Measurements from ENCODE around the gene PRR18. TPM values are rescaled to one million over a fixed set of nuclear protein-coding genes. Genes with fewer than 3 reads are reported as not detected.

The PRR18 gene
- total and polyA plus RNA-seq, 2 of the 13 experiments (the other 11 are each of a cell fraction or from before 2014, with no cell fraction given) = 0.04 TPM

- no peak for TF ChIP-seq NFAT5 (CRISPR knock-in tag; IDR thresholded peaks at IDR 0.05)
- TF ChIP-seq HDAC6 (IDR thresholded peaks at IDR 0.05; ENCODE audit: low read depth, low read length) = no peak
- no peak for TF ChIP-seq ZNF83 (CRISPR knock-in tag; IDR thresholded peaks at IDR 0.05; ENCODE audit: borderline replicate concordance)
- TF ChIP-seq, protein P1, sequence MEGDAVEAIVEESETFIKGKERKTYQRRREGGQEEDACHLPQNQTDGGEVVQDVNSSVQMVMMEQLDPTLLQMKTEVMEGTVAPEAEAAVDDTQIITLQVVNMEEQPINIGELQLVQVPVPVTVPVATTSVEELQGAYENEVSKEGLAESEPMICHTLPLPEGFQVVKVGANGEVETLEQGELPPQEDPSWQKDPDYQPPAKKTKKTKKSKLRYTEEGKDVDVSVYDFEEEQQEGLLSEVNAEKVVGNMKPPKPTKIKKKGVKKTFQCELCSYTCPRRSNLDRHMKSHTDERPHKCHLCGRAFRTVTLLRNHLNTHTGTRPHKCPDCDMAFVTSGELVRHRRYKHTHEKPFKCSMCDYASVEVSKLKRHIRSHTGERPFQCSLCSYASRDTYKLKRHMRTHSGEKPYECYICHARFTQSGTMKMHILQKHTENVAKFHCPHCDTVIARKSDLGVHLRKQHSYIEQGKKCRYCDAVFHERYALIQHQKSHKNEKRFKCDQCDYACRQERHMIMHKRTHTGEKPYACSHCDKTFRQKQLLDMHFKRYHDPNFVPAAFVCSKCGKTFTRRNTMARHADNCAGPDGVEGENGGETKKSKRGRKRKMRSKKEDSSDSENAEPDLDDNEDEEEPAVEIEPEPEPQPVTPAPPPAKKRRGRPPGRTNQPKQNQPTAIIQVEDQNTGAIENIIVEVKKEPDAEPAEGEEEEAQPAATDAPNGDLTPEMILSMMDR (CRISPR knock-in tag; IDR thresholded peaks at IDR 0.05) = peak; percentile 84
- TF ChIP-seq, protein P2, sequence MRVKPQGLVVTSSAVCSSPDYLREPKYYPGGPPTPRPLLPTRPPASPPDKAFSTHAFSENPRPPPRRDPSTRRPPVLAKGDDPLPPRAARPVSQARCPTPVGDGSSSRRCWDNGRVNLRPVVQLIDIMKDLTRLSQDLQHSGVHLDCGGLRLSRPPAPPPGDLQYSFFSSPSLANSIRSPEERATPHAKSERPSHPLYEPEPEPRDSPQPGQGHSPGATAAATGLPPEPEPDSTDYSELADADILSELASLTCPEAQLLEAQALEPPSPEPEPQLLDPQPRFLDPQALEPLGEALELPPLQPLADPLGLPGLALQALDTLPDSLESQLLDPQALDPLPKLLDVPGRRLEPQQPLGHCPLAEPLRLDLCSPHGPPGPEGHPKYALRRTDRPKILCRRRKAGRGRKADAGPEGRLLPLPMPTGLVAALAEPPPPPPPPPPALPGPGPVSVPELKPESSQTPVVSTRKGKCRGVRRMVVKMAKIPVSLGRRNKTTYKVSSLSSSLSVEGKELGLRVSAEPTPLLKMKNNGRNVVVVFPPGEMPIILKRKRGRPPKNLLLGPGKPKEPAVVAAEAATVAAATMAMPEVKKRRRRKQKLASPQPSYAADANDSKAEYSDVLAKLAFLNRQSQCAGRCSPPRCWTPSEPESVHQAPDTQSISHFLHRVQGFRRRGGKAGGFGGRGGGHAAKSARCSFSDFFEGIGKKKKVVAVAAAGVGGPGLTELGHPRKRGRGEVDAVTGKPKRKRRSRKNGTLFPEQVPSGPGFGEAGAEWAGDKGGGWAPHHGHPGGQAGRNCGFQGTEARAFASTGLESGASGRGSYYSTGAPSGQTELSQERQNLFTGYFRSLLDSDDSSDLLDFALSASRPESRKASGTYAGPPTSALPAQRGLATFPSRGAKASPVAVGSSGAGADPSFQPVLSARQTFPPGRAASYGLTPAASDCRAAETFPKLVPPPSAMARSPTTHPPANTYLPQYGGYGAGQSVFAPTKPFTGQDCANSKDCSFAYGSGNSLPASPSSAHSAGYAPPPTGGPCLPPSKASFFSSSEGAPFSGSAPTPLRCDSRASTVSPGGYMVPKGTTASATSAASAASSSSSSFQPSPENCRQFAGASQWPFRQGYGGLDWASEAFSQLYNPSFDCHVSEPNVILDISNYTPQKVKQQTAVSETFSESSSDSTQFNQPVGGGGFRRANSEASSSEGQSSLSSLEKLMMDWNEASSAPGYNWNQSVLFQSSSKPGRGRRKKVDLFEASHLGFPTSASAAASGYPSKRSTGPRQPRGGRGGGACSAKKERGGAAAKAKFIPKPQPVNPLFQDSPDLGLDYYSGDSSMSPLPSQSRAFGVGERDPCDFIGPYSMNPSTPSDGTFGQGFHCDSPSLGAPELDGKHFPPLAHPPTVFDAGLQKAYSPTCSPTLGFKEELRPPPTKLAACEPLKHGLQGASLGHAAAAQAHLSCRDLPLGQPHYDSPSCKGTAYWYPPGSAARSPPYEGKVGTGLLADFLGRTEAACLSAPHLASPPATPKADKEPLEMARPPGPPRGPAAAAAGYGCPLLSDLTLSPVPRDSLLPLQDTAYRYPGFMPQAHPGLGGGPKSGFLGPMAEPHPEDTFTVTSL (CRISPR knock-in tag; IDR thresholded peaks at IDR 0.05; ENCODE audit: borderline replicate concordance) = no peak
- TF ChIP-seq HOXA5 (CRISPR knock-in tag; IDR thresholded peaks at IDR 0.05) = no peak
- no peak for TF ChIP-seq MTA3 (CRISPR knock-in tag; IDR thresholded peaks at IDR 0.05)
- TF ChIP-seq PPARG (CRISPR knock-in tag; conservative IDR thresholded peaks at IDR 0.05) = no peak
- no peak for TF ChIP-seq SOX5 (CRISPR knock-in tag; IDR thresholded peaks at IDR 0.05; ENCODE audit: borderline replicate concordance)
- TF ChIP-seq ZNF317 (CRISPR knock-in tag; IDR thresholded peaks at IDR 0.05) = 0 out of 2 replicates have a peak, but pooled peaks have one; percentile 34
- TF ChIP-seq, protein P3, sequence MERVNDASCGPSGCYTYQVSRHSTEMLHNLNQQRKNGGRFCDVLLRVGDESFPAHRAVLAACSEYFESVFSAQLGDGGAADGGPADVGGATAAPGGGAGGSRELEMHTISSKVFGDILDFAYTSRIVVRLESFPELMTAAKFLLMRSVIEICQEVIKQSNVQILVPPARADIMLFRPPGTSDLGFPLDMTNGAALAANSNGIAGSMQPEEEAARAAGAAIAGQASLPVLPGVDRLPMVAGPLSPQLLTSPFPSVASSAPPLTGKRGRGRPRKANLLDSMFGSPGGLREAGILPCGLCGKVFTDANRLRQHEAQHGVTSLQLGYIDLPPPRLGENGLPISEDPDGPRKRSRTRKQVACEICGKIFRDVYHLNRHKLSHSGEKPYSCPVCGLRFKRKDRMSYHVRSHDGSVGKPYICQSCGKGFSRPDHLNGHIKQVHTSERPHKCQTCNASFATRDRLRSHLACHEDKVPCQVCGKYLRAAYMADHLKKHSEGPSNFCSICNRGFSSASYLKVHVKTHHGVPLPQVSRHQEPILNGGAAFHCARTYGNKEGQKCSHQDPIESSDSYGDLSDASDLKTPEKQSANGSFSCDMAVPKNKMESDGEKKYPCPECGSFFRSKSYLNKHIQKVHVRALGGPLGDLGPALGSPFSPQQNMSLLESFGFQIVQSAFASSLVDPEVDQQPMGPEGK (CRISPR knock-in tag; IDR thresholded peaks at IDR 0.05) = peak; percentile 69; the same call in 1 of the 2 replicates
- TF ChIP-seq MYC (CRISPR knock-in tag; IDR thresholded peaks at IDR 0.05; ENCODE audit: borderline replicate concordance) = peak; percentile 65; the same call in 1 of the 2 replicates
- TF ChIP-seq ZC3H4 (CRISPR knock-in tag; IDR thresholded peaks at IDR 0.05; ENCODE audit: borderline replicate concordance) = no peak
Observed at GRCh38 chr6:166313255-166314070, 5.3 kb upstream of the PRR18 start (continued).

All from HepG2 (cell line).